ENCODE data around the gene ARHGEF28.

The ARHGEF28 gene

GRCh38 chr5:73977146-73977545 is 351.1 kb downstream of the ARHGEF28 start:
- H3K4me3 ChIP-seq (ENCODE audit: insufficient read length, low read depth) = no peak overlapping the region
- TF ChIP-seq ZNF274 (IDR thresholded peaks at IDR 0.05; ENCODE audit: low read depth, low read length) (no peak), YY1 (IDR thresholded peaks at IDR 0.05; ENCODE audit: insufficient read depth, insufficient read length) (no peak), SUZ12 (IDR thresholded peaks at IDR 0.05; ENCODE audit: extremely low read depth, insufficient read depth, insufficient read length) (no peak)
- H3K9me3 ChIP-seq (ENCODE audit: insufficient read depth, low read length) = no peaks in the 10 kb centered on the region
- no peaks in the 10 kb centered on the region for H3K36me3 ChIP-seq (ENCODE audit: insufficient read depth, insufficient read length, low read length)
- no peaks in the 10 kb centered on the region for H3K27me3 ChIP-seq (ENCODE audit: insufficient read depth, insufficient read length)
- no peak for DNase-seq (ENCODE audit: low read depth, low spot score)
- no peak overlapping the region for H3K9ac ChIP-seq (ENCODE audit: insufficient read length, low read depth)
- no peaks in the 10 kb centered on the region for H3K4me1 ChIP-seq (ENCODE audit: insufficient read depth, insufficient read length)

GRCh38 chr5:73979321-73979720 is 353.3 kb downstream of the ARHGEF28 start:
- no peak for DNase-seq (ENCODE audit: low read depth, low spot score)
- Histone ChIP-seq H3K36me3 (ENCODE audit: insufficient read depth, insufficient read length, low read length) (no peaks in the 10 kb centered on the region), H3K27me3 (ENCODE audit: insufficient read depth, insufficient read length) (no peaks in the 10 kb centered on the region), H3K9me3 (ENCODE audit: insufficient read depth, low read length) (no peaks in the 10 kb centered on the region), H3K9ac (ENCODE audit: insufficient read length, low read depth) (no peak overlapping the region), H3K4me3 (ENCODE audit: insufficient read length, low read depth) (no peak overlapping the region), H3K4me1 (ENCODE audit: insufficient read depth, insufficient read length) (no peaks in the 10 kb centered on the region)
- no peak for TF ChIP-seq YY1 (IDR thresholded peaks at IDR 0.05; ENCODE audit: insufficient read depth, insufficient read length)

DNA sequence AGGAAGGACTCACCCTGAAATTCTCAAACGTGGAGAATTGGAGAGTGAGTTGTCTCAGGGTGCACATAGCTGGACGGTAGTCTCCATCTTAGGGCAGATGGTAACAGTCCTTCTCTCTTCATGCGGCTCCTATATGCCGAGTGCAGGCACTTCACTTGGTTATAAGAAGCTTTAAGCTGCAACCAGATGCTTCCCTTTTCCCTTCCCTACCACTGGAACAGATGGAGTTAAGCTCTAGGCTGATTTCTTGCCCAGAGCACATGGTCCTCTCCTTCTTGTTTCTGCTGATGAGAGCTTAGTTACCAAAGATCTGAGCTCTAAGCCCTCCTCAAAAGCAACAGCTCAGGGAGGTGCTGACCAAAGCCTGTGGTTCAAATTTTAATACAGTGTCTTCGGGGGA is 355.7 kb downstream of the ARHGEF28 start:
- Histone ChIP-seq H3K4me3 (ENCODE audit: insufficient read length, low read depth) (no peak overlapping the region), H3K9me3 (ENCODE audit: insufficient read depth, low read length) (peaks cover 1% of the 10 kb centered on the region; the same call in 1 of the 2 replicates), H3K9ac (ENCODE audit: insufficient read length, low read depth) (no peak overlapping the region), H3K36me3 (ENCODE audit: insufficient read depth, insufficient read length, low read length) (no peaks in the 10 kb centered on the region), H3K4me1 (ENCODE audit: insufficient read depth, insufficient read length) (no peaks in the 10 kb centered on the region), H3K27me3 (ENCODE audit: insufficient read depth, insufficient read length) (no peaks in the 10 kb centered on the region)
- DNase-seq (ENCODE audit: low read depth, low spot score) = no peak
- no peak for TF ChIP-seq ZNF274 (IDR thresholded peaks at IDR 0.05; ENCODE audit: low read depth, low read length)

GRCh38 chr5:73983644-73984043 is 357.6 kb downstream of the ARHGEF28 start:
- TF ChIP-seq YY1 (IDR thresholded peaks at IDR 0.05; ENCODE audit: insufficient read depth, insufficient read length) (no peak), ZNF274 (IDR thresholded peaks at IDR 0.05; ENCODE audit: low read depth, low read length) (no peak), SUZ12 (IDR thresholded peaks at IDR 0.05; ENCODE audit: extremely low read depth, insufficient read depth, insufficient read length) (no peak)
- no peaks in the 10 kb centered on the region for H3K4me1 ChIP-seq (ENCODE audit: insufficient read depth, insufficient read length)
- H3K9ac ChIP-seq (ENCODE audit: insufficient read length, low read depth) = no peak overlapping the region
- peaks cover 6% of the 10 kb centered on the region; the same call in 1 of the 2 replicates for H3K9me3 ChIP-seq (ENCODE audit: insufficient read depth, low read length)
- H3K4me3 ChIP-seq (ENCODE audit: insufficient read length, low read depth) = no peak overlapping the region
- H3K27me3 ChIP-seq (ENCODE audit: insufficient read depth, insufficient read length) = no peaks in the 10 kb centered on the region
- no peaks in the 10 kb centered on the region for H3K36me3 ChIP-seq (ENCODE audit: insufficient read depth, insufficient read length, low read length)
- DNase-seq (ENCODE audit: low read depth, low spot score) = no peak

- H3K9ac ChIP-seq (ENCODE audit: insufficient read length, low read depth) = no peak overlapping the region
- no peak overlapping the region for H3K4me3 ChIP-seq (ENCODE audit: insufficient read length, low read depth)
- H3K9me3 ChIP-seq (ENCODE audit: insufficient read depth, low read length) = peaks cover 6% of the 10 kb centered on the region; the same call in 1 of the 2 replicates
- H3K27me3 ChIP-seq (ENCODE audit: insufficient read depth, insufficient read length) = no peaks in the 10 kb centered on the region
- no peaks in the 10 kb centered on the region for H3K4me1 ChIP-seq (ENCODE audit: insufficient read depth, insufficient read length)
- H3K36me3 ChIP-seq (ENCODE audit: insufficient read depth, insufficient read length, low read length) = no peaks in the 10 kb centered on the region
- TF ChIP-seq YY1 (IDR thresholded peaks at IDR 0.05; ENCODE audit: insufficient read depth, insufficient read length) (no peak), SUZ12 (IDR thresholded peaks at IDR 0.05; ENCODE audit: extremely low read depth, insufficient read depth, insufficient read length) (no peak), ZNF274 (IDR thresholded peaks at IDR 0.05; ENCODE audit: low read depth, low read length) (no peak)
- DNase-seq (ENCODE audit: low read depth, low spot score) = no peak
These were observed 359.1 kb downstream of the ARHGEF28 start for GRCh38 chr5:73985145-73985544.

DNA sequence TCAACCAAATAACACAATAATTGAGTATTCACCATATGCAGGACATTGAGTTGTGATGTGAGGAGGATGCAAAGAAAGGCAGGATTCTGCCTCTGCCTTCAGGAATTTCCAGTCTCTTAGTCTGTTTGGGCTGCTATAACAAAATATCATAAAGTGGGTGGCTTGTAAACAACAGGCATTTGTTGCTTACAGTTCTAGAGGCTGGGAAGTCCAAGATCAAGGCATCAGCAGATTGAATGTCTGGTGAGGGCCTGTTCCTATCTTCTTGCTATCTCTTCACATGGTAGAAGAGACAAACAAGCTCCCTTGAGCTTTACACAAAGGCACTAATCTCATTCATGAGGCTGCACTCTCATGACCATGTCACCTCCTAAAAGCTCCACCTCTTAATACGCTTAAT is 360.7 kb downstream of the ARHGEF28 start:
- no peaks in the 10 kb centered on the region for H3K36me3 ChIP-seq (ENCODE audit: insufficient read depth, insufficient read length, low read length)
- no peak for TF ChIP-seq YY1 (IDR thresholded peaks at IDR 0.05; ENCODE audit: insufficient read depth, insufficient read length)
- no peak overlapping the region for H3K4me3 ChIP-seq (ENCODE audit: insufficient read length, low read depth)
- no peaks in the 10 kb centered on the region for H3K4me1 ChIP-seq (ENCODE audit: insufficient read depth, insufficient read length)
- H3K9ac ChIP-seq (ENCODE audit: insufficient read length, low read depth) = no peak overlapping the region
- H3K27me3 ChIP-seq (ENCODE audit: insufficient read depth, insufficient read length) = no peaks in the 10 kb centered on the region
- peaks cover 6% of the 10 kb centered on the region; the same call in 1 of the 2 replicates for H3K9me3 ChIP-seq (ENCODE audit: insufficient read depth, low read length)
- DNase-seq (ENCODE audit: low read depth, low spot score) = no peak

- H3K36me3 ChIP-seq (ENCODE audit: insufficient read depth, insufficient read length, low read length) = no peaks in the 10 kb centered on the region
- DNase-seq (ENCODE audit: low read depth, low spot score) = no peak
- H3K4me3 ChIP-seq (ENCODE audit: insufficient read length, low read depth) = no peak overlapping the region
- H3K4me1 ChIP-seq (ENCODE audit: insufficient read depth, insufficient read length) = no peaks in the 10 kb centered on the region
- H3K9ac ChIP-seq (ENCODE audit: insufficient read length, low read depth) = no peak overlapping the region
- H3K27me3 ChIP-seq (ENCODE audit: insufficient read depth, insufficient read length) = no peaks in the 10 kb centered on the region
- TF ChIP-seq ZNF274 (IDR thresholded peaks at IDR 0.05; ENCODE audit: low read depth, low read length) (no peak), YY1 (IDR thresholded peaks at IDR 0.05; ENCODE audit: insufficient read depth, insufficient read length) (no peak), SUZ12 (IDR thresholded peaks at IDR 0.05; ENCODE audit: extremely low read depth, insufficient read depth, insufficient read length) (no peak)
- H3K9me3 ChIP-seq (ENCODE audit: insufficient read depth, low read length) = peaks cover 6% of the 10 kb centered on the region; the same call in 1 of the 2 replicates
These were observed 361.9 kb downstream of the ARHGEF28 start for GRCh38 chr5:73987915-73988314.

- no peaks in the 10 kb centered on the region for H3K4me1 ChIP-seq (ENCODE audit: insufficient read depth, insufficient read length)
- no peaks in the 10 kb centered on the region for H3K27me3 ChIP-seq (ENCODE audit: insufficient read depth, insufficient read length)
- DNase-seq (ENCODE audit: low read depth, low spot score) = no peak
- no peaks in the 10 kb centered on the region for H3K36me3 ChIP-seq (ENCODE audit: insufficient read depth, insufficient read length, low read length)
- no peak overlapping the region for H3K4me3 ChIP-seq (ENCODE audit: insufficient read length, low read depth)
- no peak overlapping the region for H3K9ac ChIP-seq (ENCODE audit: insufficient read length, low read depth)
- H3K9me3 ChIP-seq (ENCODE audit: insufficient read depth, low read length) = peaks cover 6% of the 10 kb centered on the region; the same call in 1 of the 2 replicates
- TF ChIP-seq ZNF274 (IDR thresholded peaks at IDR 0.05; ENCODE audit: low read depth, low read length) (no peak), SUZ12 (IDR thresholded peaks at IDR 0.05; ENCODE audit: extremely low read depth, insufficient read depth, insufficient read length) (no peak), YY1 (IDR thresholded peaks at IDR 0.05; ENCODE audit: insufficient read depth, insufficient read length) (no peak)
These were observed 364.0 kb downstream of the ARHGEF28 start for GRCh38 chr5:73989956-73990355.
